GM19438 (cell line): ENCODE results near the gene KRT36.

Experiments used
- ATAC-seq: cut with Tn5 transposase; IDR thresholded peaks from one replicate; pipeline ENCODE4 v1.9.1; 2021; ENCODE audit warnings: low read depth; ENCODE audit not compliant: unreplicated experiment

Gene KRT36

GRCh38 chr17:41504246-41504977, 14.7 kb upstream of the KRT36 start:
- ATAC-seq, result no peak

- no peak for ATAC-seq
Observed at GRCh38 chr17:41503202-41503601, 13.5 kb upstream of the KRT36 start.

DNA sequence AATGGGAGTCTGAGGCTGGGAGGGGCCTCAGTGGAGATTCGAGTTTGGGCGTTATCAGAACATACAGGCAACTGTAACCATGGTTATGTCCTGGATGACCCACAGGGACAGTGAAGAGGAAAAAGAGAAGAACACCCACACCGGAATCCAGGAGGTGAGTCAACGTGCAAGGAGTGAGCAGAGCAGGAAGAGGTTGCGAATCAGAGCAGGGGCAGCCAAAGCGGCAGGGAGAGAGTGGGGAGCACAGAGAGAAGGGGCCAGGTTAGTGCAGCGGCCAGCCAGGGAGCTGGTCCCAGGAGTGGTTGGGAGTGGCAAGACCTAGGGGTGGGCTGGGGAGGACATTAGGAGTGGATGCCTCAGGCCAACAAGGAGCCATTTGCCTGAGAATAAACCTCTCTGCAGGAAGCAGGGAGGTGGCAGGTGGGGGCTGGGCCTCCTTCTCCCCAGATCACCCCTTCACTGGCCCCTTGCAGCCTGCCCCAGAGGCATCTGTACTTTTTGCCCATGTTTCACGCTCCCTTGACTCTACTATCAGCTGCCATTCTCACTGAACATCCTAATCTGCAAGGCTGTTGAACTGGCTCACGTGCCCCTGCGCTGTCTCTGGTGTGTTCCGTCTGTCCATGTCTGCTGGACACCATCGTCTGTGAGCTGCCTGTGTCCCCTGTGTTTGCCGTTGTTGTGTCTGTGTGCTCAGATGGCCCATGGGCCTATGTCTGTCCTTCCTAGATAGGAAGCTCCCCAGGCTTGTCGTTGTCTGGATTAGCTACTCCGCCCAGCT, 10.6 kb upstream of the KRT36 start:
- no peak for ATAC-seq

DNA sequence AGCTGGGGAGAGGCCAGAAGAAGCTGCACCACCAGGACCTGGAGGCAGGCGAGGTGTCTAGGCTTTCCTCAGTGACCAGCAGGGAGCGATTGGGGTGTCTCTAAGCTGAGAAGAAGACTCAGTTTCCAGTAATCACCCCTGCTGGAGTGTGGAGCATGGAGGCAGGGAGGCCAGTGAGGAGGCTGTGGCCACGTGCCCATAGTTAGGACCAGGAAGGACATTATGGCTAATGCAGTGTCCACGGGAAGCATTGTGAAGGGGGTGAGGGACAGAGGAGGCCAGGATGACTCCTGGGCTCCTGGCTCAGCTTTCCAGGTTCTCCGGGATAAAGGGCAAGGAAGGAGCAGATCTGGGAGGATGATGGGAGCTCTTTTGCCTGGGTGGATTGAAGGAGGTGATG, 10.0 kb upstream of the KRT36 start:
- no peak for ATAC-seq

DNA sequence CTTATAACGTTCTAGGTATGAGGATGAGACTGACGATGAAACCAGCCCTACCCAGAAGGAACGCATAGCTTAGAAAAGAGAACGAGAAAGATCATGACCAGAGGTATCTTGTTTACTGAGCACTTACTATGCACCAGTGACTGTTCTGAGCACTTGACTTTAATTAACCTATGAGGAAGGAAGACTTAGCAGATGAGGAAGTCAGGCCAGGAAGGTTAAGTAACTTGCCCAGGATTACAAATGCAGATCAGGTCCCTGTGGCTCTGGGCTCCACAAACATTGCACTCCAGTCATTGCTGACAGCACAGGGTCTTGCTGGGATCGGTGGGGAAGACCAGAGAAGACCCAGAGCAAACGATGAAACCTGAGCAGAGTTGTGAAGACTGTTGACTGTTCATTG, 8.6 kb upstream of the KRT36 start:
- no peak for ATAC-seq

DNA sequence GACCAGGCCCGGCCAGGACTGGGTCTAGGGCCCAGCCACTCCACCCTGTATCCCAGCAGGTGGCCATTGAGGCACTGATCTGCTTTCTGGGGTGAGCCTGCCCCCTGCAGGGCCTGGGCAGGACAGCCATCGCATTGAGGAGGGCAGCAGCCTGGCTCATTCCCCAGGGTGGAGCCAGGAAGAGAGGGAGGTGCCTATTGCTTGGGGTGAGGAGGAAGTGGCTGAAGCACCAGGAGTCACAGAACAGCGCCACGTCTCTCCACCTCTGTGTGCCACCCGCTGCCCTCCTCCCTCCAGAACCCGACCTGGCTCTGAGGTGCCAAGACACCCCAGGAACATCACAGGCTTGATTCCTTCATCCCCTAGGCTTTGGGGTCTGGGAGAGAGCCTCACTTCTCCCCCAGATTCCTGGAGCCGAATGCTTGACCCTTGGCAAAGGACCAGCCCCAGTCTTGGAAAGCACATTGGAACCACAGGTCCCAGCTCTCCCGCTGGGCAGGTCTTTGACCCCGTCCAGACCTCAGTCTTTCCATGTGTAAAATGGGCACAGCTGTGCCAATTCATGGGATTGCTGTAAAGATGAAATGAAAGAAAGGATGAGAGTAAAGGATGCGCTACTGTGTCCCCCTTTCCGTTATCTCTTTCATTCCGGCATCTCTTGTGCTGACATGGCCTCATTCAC, 7.2 kb upstream of the KRT36 start:
- ATAC-seq, result peak; percentile 84

GRCh38 chr17:41494524-41494923, 4.8 kb upstream of the KRT36 start:
- no peak for ATAC-seq

DNA sequence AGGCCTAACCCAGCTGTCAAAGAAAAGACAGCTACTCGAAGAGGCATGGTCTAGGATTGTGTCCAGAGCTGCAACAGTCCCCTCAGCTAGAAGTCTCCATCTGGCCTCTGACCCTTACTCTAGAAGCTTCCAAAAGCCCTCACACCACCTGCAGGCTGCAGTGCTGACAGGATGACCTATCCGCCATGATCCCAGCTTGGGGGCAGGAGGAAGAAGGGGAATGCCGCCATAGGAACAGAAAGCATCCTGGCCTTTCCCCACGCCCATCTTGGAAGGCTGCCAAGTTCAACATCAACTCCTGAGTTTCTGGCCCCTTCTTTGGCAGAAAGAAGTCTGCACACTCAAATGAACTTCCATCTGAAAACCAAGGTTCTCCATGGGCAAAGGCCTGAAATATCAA, 3.1 kb upstream of the KRT36 start:
- no peak for ATAC-seq

DNA sequence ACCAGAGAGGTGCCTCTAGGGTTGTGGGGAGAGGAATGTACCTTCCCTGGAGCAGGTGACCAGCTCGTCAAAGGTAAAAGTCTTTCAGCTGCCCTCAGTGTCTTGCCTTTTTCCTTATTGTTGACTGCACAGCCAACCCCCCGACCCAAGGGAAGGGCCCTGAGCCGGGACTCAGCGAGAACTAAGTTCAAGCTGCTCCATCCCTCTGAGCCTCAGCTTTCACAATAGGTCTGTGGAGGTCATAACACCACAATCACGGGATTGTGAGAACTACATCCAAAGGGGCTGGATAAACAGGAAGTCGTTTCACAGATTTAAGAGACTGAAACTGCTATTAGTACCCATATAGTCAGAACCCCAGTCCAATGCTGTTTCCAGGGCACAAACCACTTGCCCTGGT, 2.6 kb upstream of the KRT36 start:
- ATAC-seq, result no peak

- ATAC-seq, result no peak
Observed at GRCh38 chr17:41491476-41491875, 1.8 kb upstream of the KRT36 start.

- ATAC-seq, result no peak
Observed at GRCh38 chr17:41490000-41490990, 585 bp upstream of the KRT36 start.

GRCh38 chr17:41486809-41487530, 2.7 kb downstream of the KRT36 start:
- no peak for ATAC-seq

DNA sequence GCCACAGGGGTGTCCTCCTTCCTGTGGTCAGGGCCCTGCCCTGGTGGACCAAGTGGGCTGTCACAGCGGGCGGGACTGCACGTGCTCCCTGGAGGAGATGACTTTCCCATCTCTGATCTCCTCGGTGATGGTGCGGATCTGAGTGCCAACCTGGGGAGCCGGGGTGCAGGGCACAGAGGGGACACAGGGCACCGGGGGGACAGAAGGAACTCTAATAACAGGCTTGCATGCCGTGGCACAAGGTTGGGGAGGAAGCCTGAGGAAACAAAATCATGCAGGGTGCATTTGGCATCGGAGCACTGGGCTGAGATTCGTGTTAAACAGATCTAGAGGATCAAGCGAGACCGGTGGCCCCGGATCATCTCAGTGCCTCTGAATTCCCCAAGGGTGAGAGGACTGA, 3.4 kb downstream of the KRT36 start:
- ATAC-seq, result no peak

DNA sequence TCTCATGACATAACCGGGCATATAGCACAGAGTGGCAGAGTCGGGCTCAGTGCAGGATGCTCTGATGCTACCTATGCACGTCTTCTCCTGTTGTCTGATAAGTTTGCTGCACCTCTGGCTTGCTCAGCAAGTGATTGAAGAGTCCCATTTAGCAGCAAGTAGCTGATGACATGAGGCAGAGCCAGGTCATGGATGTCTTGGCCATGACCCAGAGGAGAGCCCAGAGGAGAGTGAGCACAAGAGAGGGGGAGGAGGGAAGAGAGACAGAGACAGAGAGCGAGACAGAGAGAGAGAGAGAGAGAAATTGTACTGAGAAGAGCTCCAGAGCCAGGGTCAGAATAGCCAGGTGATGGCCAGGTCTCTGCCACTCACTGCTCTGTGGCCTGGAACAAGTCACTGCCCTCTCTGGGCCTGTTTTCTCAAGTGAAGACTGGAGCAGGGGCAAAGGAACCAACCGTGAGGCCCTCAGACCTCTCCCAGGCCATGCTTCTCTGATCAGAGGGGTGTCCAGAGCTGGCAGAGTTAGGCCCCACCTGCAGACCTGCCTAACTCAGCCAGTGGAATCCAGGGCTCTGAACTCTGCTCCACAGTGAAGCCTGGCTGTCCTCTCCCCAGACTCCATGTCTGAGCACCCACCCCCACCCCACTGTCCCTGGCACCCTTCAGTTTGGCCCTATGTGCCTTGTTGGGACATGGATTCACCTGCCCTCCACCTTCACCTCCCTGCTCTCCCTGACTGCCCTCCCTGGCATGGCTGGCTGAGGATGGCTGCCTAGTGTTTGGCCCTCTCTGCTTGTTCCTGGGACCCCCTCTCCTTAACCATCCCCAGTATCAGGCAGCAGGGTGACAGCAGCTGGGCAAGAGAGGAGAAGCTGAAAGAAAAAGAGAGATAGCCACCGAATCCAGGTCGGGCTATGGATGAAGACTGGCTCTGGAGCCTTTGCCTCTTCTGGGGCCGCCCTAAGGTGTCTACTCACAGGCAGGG, 4.5 kb downstream of the KRT36 start:
- no peak for ATAC-seq

GRCh38 chr17:41483991-41484826, 5.5 kb downstream of the KRT36 start:
- ATAC-seq, result no peak

DNA sequence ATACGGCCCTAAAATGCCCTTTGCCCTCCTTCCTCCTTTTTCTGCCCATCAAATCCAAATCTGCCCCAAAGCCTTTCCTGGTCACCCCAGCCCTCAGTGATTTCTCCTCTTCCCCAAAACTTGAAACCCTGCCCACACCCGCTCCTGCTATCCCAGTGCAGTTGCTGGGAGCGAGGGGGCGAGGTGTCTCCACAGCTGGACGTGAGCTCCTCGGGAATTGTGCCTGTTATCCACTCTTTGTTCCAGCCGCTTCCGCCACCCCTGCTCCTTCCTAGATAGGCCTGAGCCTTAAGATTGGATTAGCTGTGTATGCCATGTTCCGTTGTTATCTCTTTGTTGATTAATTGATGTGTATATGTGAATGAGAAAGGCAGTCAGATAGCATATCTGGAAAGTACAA, 6.2 kb downstream of the KRT36 start:
- no peak for ATAC-seq

DNA sequence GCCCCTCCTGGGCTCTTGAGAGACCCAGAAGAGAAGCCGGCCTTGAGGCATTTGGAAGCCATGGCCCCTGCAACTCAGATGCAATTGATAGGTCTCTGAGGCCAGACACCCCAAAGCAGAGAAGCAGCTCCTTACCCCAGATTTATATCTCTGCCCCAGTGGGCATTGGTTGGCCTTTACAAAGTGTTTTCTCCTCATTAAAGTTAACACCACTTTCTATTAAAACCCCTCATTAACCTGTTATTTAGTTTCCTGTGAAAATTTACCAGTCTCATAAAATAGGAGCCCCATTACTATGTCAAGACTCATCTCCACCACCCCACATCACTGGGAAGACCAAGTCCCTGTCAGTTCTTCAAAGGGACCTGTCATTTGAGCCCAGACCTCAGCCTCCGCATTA, 8.7 kb downstream of the KRT36 start, which contains the start of gene KRT35:
TSS of gene KRT35 (minus strand) at position 116 of the 400 bp plus-strand sequence. CDS start at position 62, 54 bp downstream.
- ATAC-seq, result no peak

GRCh38 chr17:41480581-41480980, 9.1 kb downstream of the KRT36 start:
- no peak for ATAC-seq
